Measurements from ENCODE around the gene RADX.

- TF ChIP-seq TAF1 (IDR thresholded peaks at IDR 0.05; ENCODE audit: borderline replicate concordance, insufficient read depth, low read length) = no peak
- no peak for TF ChIP-seq SIN3A (IDR thresholded peaks at IDR 0.05; ENCODE audit: borderline replicate concordance, insufficient read depth, low read length)
These were observed 5.2 kb upstream of the RADX start for GRCh38 chrX:106606571-106606970.
